Neural cell (in vitro differentiated cells): Measurements from ENCODE around the gene GTPBP3. TPM values are rescaled to one million over a fixed set of nuclear protein-coding genes. Genes with fewer than 3 reads are reported as not detected.
"Not testable (repeated sequence)": the region's sequence is repeated elsewhere in the genome, so short reads cannot be mapped to it uniquely, and the experiment has no call there.

Source experiments
- H2AFZ ChIP-seq: fragments of 200-600, 300-800 bp; sonication (generic), shearing (Covaris generic); 2 replicates; pipeline ENCODE4 v1.6.0; 2014; ENCODE audit warnings: low read depth, mild to moderate bottlenecking, antibody characterized with exemption, low read length, moderate library complexity
- H3F3A ChIP-seq: fragments of 200-600 bp; shearing (Covaris generic); 2 replicates; pipeline ENCODE4 v1.6.1; 2016; ENCODE audit warnings: mild to moderate bottlenecking, moderate library complexity, mixed read lengths, antibody characterized with exemption, low read length; ENCODE audit not compliant: insufficient read depth, poor library complexity, severe bottlenecking
- H3K27ac ChIP-seq: fragments of 200-600, 300-800 bp; sonication (generic), shearing (Covaris generic); 2 replicates; pipeline ENCODE4 v1.5.1; 2014; ENCODE audit warnings: mild to moderate bottlenecking, low read length, moderate library complexity
- H3K27me3 ChIP-seq: fragments of 300-800, 200-600 bp; sonication (generic), shearing (Covaris generic); 2 replicates; pipeline ENCODE4 v1.6.0; 2014; ENCODE audit warnings: mild to moderate bottlenecking, low read depth, low read length, moderate library complexity; ENCODE audit not compliant: insufficient read depth
- H3K36me3 ChIP-seq: fragments of 300-800, 200-600 bp; sonication (generic), shearing (Covaris generic); 2 replicates; pipeline ENCODE4 v1.5.1; 2014; ENCODE audit warnings: mild to moderate bottlenecking, antibody characterized with exemption, low read length, moderate library complexity; ENCODE audit not compliant: insufficient read depth
- H3K4me2 ChIP-seq: fragments of 300-800, 200-600 bp; sonication (generic), shearing (Covaris generic); 2 replicates; pipeline ENCODE4 v1.6.0; 2014; ENCODE audit warnings: mild to moderate bottlenecking, low read length
- H3K4me3 ChIP-seq: fragments of 300-800, 200-600 bp; sonication (generic), shearing (Covaris generic); 2 replicates; pipeline ENCODE4 v1.5.1; 2014; ENCODE audit warnings: mild to moderate bottlenecking, low read length, moderate library complexity
- H3K79me2 ChIP-seq: fragments of 200-600 bp; shearing (Covaris generic); replicated peaks from 2 replicates; pipeline ENCODE4 v1.6.0; 2014; ENCODE audit warnings: mild to moderate bottlenecking, low read length, moderate library complexity; ENCODE audit not compliant: insufficient read depth
- H3K9ac ChIP-seq: fragments of 300-800, 200-600 bp; sonication (generic), shearing (Covaris generic); 2 replicates; pipeline ENCODE4 v1.6.1; 2016; ENCODE audit warnings: mild to moderate bottlenecking, low read length, mixed read lengths
- H3K9me2 ChIP-seq: fragments of 200-600 bp; shearing (Covaris generic); 2 replicates; pipeline ENCODE4 v1.6.1; 2016; ENCODE audit warnings: mild to moderate bottlenecking, low read length, mixed read lengths; ENCODE audit not compliant: insufficient read depth
- H3K9me3 ChIP-seq: fragments of 200-600, 300-800 bp; sonication (generic), shearing (Covaris generic); 2 replicates; pipeline ENCODE4 v1.6.1; 2016; ENCODE audit warnings: mild to moderate bottlenecking, mixed run types, low read length, moderate library complexity, mixed read lengths
- H4K20me1 ChIP-seq: fragments of 200-600 bp; shearing (Covaris generic); 2 replicates; pipeline ENCODE4 v1.6.1; 2016; ENCODE audit warnings: mild to moderate bottlenecking, mixed run types; ENCODE audit not compliant: insufficient read depth
- CTCF ChIP-seq: fragments of 450-650 bp; IDR thresholded peaks from 2 replicates; pipeline ENCODE4 v1.5.1; 2014; ENCODE audit warnings: antibody characterized with exemption, mild to moderate bottlenecking, moderate library complexity; ENCODE audit not compliant: poor library complexity, severe bottlenecking
- EP300 ChIP-seq: fragments of 450-650 bp; conservative IDR thresholded peaks from 2 replicates; pipeline ENCODE4 v1.6.1; 2014; ENCODE audit warnings: antibody characterized with exemption, mild to moderate bottlenecking, moderate library complexity; ENCODE audit not compliant: poor library complexity, severe bottlenecking
- EZH2 ChIP-seq: fragments of 200-600, 300-800 bp; shearing (Covaris generic), sonication (generic); IDR thresholded peaks from 2 replicates; pipeline ENCODE4 v1.6.1; 2014; ENCODE audit warnings: antibody characterized with exemption, low read length, borderline replicate concordance, mild to moderate bottlenecking; ENCODE audit not compliant: insufficient read depth, poor library complexity, severe bottlenecking
- MXI1 ChIP-seq: fragments of 450-650 bp; conservative IDR thresholded peaks from 2 replicates; pipeline ENCODE4 v1.6.1; 2014; ENCODE audit warnings: antibody characterized with exemption, mild to moderate bottlenecking; ENCODE audit not compliant: poor library complexity, severe bottlenecking
- POLR2AphosphoS5 ChIP-seq: IDR thresholded peaks from 2 replicates; pipeline ENCODE4 v1.6.1; 2012
- RAD21 ChIP-seq: fragments of 450-650 bp; conservative IDR thresholded peaks from 2 replicates; pipeline ENCODE4 v1.6.1; 2014; ENCODE audit warnings: antibody characterized with exemption, mild to moderate bottlenecking, moderate library complexity
- SMC3 ChIP-seq: fragments of 450-650 bp; conservative IDR thresholded peaks from 2 replicates; pipeline ENCODE4 v1.6.1; 2014; ENCODE audit warnings: antibody characterized with exemption, mild to moderate bottlenecking, moderate library complexity; ENCODE audit not compliant: poor library complexity
- TAF1 ChIP-seq: IDR thresholded peaks from 2 replicates; pipeline ENCODE4 v1.6.1; 2012; ENCODE audit warnings: low read depth
- polyA plus RNA-seq: library from polyadenylated mRNA; depleted of rRNA; stranded (reverse); fragments of >200 nt; gene quantifications from 2 replicates; pipeline ENCODE4 v1.2.3, GENCODE V29; 2014
- TF ChIP-seq, protein P1 (sequence below): IDR thresholded peaks from 2 replicates; pipeline ENCODE4 v1.6.1; 2012; ENCODE audit warnings: borderline replicate concordance

Gene GTPBP3
- polyA plus RNA-seq, 1 donor from 2014 or later: 25.6 TPM

DNA sequence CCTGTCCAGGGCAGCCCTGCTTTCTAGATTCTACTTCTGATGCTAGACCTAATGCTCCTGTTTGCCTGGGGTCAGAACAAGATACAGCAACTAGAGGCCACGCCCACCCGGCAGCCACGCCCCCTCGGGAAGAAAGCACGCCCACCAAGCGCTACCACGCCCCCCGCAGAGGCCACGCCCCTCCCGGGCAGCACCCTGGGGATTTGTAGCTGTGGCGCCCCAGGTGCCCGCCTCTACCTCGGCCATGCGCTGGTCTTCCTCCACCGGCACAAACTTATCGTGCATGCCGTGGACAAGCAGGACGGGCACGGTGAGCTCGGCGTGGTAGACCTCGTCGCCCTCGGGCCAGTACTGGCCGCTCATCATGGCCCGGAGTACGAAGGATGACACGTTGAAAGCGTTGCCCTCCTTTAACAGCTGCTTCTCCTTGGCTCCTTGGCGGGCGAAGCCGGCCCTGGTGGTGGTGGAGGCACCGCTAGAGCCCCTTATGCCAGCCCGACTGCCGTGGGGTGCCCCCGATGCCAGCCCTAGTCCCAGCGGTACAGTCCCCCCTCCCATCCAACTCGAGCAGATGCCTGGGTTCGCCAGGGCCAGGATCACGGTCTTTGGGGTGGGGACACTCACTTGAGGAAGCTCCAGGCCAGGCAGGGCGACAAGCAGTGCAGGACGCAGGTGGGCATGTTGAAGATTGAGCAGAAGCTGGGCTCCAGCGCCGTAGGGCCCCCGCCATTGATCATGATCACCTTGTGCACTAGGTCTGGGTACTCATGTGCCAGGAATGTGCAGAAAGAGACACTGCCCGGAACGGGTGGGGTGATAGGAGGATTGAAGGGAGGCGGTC is 43.1 kb upstream of the GTPBP3 start:
- peaks cover 5% of the 10 kb centered on the region for H3K9me3 ChIP-seq
- peaks cover 6% of the 10 kb centered on the region for H3K36me3 ChIP-seq
- H3K27ac ChIP-seq: no peak overlapping the region
- H4K20me1 ChIP-seq: no peaks in the 10 kb centered on the region
- no peaks in the 10 kb centered on the region for H3K27me3 ChIP-seq
- TF ChIP-seq TAF1 (no peak), RAD21 (no peak)
- H3K79me2 ChIP-seq: no peaks in the 10 kb centered on the region
- no peaks in the 10 kb centered on the region for H3F3A ChIP-seq
- H3K9ac ChIP-seq: no peak overlapping the region
- no peaks in the 10 kb centered on the region for H3K9me2 ChIP-seq
- H3K4me2 ChIP-seq: no peak overlapping the region
- no peak overlapping the region for H2AFZ ChIP-seq
- no peak overlapping the region for H3K4me3 ChIP-seq

DNA sequence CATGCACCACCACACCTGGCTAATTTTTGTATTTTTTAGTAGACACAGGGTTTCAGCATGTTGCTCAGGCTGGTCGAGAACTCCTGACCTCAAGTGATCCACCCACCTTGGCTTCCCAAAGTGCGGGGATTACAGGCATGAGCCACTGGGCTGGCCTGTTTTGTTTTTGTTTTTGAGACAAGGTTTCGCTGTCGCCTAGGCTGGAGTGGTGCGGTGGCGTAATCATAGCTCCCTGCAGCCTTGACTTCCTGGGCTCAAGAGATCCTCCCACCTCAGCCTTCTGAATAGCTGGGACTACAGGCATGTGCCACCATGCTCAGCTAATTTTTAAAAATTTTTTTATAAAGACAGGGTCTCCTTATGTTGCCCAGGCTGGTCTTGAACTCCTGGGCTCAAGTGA is 41.8 kb upstream of the GTPBP3 start:
- not testable (repeated sequence) for H3K9ac ChIP-seq, H3F3A ChIP-seq, H2AFZ ChIP-seq, H3K79me2 ChIP-seq, H3K36me3 ChIP-seq, H3K27me3 ChIP-seq, H3K9me3 ChIP-seq, H4K20me1 ChIP-seq, H3K9me2 ChIP-seq, H3K4me2 ChIP-seq, H3K27ac ChIP-seq, H3K4me3 ChIP-seq

GRCh38 chr19:17296273-17296672 is 41.1 kb upstream of the GTPBP3 start:
- Histone ChIP-seq H3K9me2 (no peaks in the 10 kb centered on the region), H3K36me3 (peaks cover 6% of the 10 kb centered on the region), H4K20me1 (no peaks in the 10 kb centered on the region), H3K9ac (no peak overlapping the region), H3K27ac (no peak overlapping the region), H3F3A (no peaks in the 10 kb centered on the region), H3K4me3 (no peak overlapping the region), H2AFZ (no peak overlapping the region), H3K4me2 (no peak overlapping the region), H3K9me3 (peaks cover 5% of the 10 kb centered on the region), H3K79me2 (no peaks in the 10 kb centered on the region), H3K27me3 (no peaks in the 10 kb centered on the region)
- TF ChIP-seq TAF1 (no peak), POLR2AphosphoS5 (no peak), EP300 (no peak), CTCF (no peak), SMC3 (no peak), EZH2 (no peak), MXI1 (no peak), RAD21 (no peak)
- TF ChIP-seq, protein P1, sequence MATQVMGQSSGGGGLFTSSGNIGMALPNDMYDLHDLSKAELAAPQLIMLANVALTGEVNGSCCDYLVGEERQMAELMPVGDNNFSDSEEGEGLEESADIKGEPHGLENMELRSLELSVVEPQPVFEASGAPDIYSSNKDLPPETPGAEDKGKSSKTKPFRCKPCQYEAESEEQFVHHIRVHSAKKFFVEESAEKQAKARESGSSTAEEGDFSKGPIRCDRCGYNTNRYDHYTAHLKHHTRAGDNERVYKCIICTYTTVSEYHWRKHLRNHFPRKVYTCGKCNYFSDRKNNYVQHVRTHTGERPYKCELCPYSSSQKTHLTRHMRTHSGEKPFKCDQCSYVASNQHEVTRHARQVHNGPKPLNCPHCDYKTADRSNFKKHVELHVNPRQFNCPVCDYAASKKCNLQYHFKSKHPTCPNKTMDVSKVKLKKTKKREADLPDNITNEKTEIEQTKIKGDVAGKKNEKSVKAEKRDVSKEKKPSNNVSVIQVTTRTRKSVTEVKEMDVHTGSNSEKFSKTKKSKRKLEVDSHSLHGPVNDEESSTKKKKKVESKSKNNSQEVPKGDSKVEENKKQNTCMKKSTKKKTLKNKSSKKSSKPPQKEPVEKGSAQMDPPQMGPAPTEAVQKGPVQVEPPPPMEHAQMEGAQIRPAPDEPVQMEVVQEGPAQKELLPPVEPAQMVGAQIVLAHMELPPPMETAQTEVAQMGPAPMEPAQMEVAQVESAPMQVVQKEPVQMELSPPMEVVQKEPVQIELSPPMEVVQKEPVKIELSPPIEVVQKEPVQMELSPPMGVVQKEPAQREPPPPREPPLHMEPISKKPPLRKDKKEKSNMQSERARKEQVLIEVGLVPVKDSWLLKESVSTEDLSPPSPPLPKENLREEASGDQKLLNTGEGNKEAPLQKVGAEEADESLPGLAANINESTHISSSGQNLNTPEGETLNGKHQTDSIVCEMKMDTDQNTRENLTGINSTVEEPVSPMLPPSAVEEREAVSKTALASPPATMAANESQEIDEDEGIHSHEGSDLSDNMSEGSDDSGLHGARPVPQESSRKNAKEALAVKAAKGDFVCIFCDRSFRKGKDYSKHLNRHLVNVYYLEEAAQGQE: no peak
